Measurements from ENCODE around the gene WIPI1.
"Not testable (repeated sequence)": the region's sequence is repeated elsewhere in the genome, so short reads cannot be mapped to it uniquely, and the experiment has no call there.

Gene WIPI1

DNA sequence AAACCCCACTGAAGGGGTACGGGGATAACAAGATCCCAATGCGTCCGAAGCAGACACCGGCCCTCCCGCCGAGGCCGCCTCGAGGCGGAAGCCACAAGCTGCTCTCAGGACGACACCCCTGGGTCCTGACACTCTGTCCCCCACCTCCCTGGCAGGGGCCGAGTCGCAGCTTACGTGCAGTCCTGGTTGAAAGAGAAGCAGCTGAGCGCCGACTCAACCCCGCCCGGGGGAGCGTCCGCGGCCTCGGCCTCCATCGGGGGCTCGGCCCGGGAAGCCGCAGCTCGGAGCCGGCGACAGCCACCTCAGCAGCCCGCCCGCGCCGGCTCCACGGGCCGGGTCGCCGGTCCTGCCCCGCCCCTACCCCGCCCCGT, at the start of gene WIPI1:
Gene WIPI1, minus strand, starts transcription at position 329 of the 371 bp plus-strand sequence. Its CDS starts 75 bp downstream, at position 254.
- no peaks in the 10 kb centered on the region for H3K27me3 ChIP-seq (ENCODE audit: control insufficient read depth in 1 of 2, insufficient read depth in 2 of 2, low read length in 2 of 2)
- H3K9me3 ChIP-seq (ENCODE audit: control insufficient read depth in 1 of 2, low read length in 2 of 2), result no peaks in the 10 kb centered on the region
- H3K36me3 ChIP-seq (ENCODE audit: control insufficient read depth in 1 of 2, insufficient read depth in 2 of 2, low read length in 2 of 2), result no peaks in the 10 kb centered on the region
- peak within 1 kb of the TSS; percentile 82 for H3K27ac ChIP-seq (ENCODE audit: low read depth, low read length)
- H3K4me3 ChIP-seq (ENCODE audit: low read depth in 1 of 2, low read length in 2 of 2), result peak within 1 kb of the TSS; percentile 74 to 80
- peaks cover 16 to 30% of the 10 kb centered on the region in 2 donors for H3K4me1 ChIP-seq (ENCODE audit: control insufficient read depth in 1 of 2, insufficient read depth in 2 of 2, low read length in 2 of 2)
- peak within 1 kb of the TSS; percentile 51 to 69 for H3K9ac ChIP-seq (ENCODE audit: low read depth in 1 of 2, low read length in 2 of 2)

- no peaks in the 10 kb centered on the region for H3K9me3 ChIP-seq (ENCODE audit: control insufficient read depth in 1 of 2, low read length in 2 of 2)
- no peak overlapping the region for H3K9ac ChIP-seq (ENCODE audit: low read depth in 1 of 2, low read length in 2 of 2)
- peaks cover 0 to under 1% of the 10 kb centered on the region in 2 donors for H3K4me1 ChIP-seq (ENCODE audit: control insufficient read depth in 1 of 2, insufficient read depth in 2 of 2, low read length in 2 of 2)
- no peak overlapping the region for H3K4me3 ChIP-seq (ENCODE audit: low read depth in 1 of 2, low read length in 2 of 2)
- H3K27ac ChIP-seq (ENCODE audit: low read depth, low read length), result no peak overlapping the region
- H3K27me3 ChIP-seq (ENCODE audit: control insufficient read depth in 1 of 2, insufficient read depth in 2 of 2, low read length in 2 of 2), result no peaks in the 10 kb centered on the region
- H3K36me3 ChIP-seq (ENCODE audit: control insufficient read depth in 1 of 2, insufficient read depth in 2 of 2, low read length in 2 of 2), result no peaks in the 10 kb centered on the region
Measured at GRCh38 chr17:68505951-68506350, 48.7 kb upstream of the WIPI1 start.

DNA sequence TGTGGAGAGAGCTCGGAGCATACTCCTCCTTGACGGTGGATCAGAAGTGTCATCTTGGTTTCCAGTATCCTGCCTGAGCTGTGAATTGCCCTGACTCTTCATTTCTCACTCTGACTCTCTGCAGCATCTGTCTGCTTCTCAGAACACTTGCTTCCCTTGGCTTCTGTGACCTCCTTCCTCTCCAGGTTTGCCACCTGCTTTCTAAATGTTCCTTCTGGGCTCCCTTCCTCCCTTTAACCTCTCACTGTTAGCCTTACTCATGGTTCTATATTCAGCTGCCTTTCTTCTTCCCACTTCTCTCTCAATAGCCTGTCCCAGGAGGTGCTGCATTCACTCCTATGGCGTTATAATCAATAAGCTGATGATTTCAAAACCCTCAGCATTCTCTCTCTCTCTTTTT, 43.8 kb upstream of the WIPI1 start:
- Histone ChIP-seq H3K27ac (ENCODE audit: low read depth, low read length) (no peak overlapping the region), H3K9me3 (ENCODE audit: control insufficient read depth in 1 of 2, low read length in 2 of 2) (no peaks in the 10 kb centered on the region), H3K36me3 (ENCODE audit: control insufficient read depth in 1 of 2, insufficient read depth in 2 of 2, low read length in 2 of 2) (no peaks in the 10 kb centered on the region), H3K4me3 (ENCODE audit: low read depth in 1 of 2, low read length in 2 of 2) (no peak overlapping the region), H3K9ac (ENCODE audit: low read depth in 1 of 2, low read length in 2 of 2) (no peak overlapping the region), H3K4me1 (ENCODE audit: control insufficient read depth in 1 of 2, insufficient read depth in 2 of 2, low read length in 2 of 2) (peaks cover 14 to 18% of the 10 kb centered on the region in 2 donors), H3K27me3 (ENCODE audit: control insufficient read depth in 1 of 2, insufficient read depth in 2 of 2, low read length in 2 of 2) (no peaks in the 10 kb centered on the region)

DNA sequence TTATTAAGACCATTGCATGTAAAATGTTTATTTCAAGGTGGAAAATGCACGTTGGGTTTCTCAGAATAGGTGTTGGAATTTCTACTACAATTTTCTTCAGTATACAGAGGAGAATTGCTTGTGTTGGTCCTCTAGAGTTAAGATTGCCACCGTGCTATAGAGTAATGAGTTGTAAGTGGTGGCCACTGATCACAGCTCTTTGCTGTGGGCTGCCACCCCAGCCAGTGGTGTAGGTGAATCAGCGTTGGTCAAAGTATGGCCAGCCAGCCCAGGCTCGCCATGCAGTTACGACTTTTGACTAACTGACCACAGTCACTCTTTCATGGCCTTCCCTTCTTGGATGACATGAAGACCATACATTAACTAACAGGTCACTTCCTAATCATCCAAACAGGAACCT, 42.3 kb upstream of the WIPI1 start:
- Histone ChIP-seq H3K27me3 (ENCODE audit: control insufficient read depth in 1 of 2, insufficient read depth in 2 of 2, low read length in 2 of 2) (no peaks in the 10 kb centered on the region), H3K9ac (ENCODE audit: low read depth in 1 of 2, low read length in 2 of 2) (no peak overlapping the region), H3K9me3 (ENCODE audit: control insufficient read depth in 1 of 2, low read length in 2 of 2) (no peaks in the 10 kb centered on the region), H3K36me3 (ENCODE audit: control insufficient read depth in 1 of 2, insufficient read depth in 2 of 2, low read length in 2 of 2) (no peaks in the 10 kb centered on the region), H3K27ac (ENCODE audit: low read depth, low read length) (no peak overlapping the region), H3K4me3 (ENCODE audit: low read depth in 1 of 2, low read length in 2 of 2) (no peak overlapping the region), H3K4me1 (ENCODE audit: control insufficient read depth in 1 of 2, insufficient read depth in 2 of 2, low read length in 2 of 2) (peaks cover 14 to 18% of the 10 kb centered on the region in 2 donors)

DNA sequence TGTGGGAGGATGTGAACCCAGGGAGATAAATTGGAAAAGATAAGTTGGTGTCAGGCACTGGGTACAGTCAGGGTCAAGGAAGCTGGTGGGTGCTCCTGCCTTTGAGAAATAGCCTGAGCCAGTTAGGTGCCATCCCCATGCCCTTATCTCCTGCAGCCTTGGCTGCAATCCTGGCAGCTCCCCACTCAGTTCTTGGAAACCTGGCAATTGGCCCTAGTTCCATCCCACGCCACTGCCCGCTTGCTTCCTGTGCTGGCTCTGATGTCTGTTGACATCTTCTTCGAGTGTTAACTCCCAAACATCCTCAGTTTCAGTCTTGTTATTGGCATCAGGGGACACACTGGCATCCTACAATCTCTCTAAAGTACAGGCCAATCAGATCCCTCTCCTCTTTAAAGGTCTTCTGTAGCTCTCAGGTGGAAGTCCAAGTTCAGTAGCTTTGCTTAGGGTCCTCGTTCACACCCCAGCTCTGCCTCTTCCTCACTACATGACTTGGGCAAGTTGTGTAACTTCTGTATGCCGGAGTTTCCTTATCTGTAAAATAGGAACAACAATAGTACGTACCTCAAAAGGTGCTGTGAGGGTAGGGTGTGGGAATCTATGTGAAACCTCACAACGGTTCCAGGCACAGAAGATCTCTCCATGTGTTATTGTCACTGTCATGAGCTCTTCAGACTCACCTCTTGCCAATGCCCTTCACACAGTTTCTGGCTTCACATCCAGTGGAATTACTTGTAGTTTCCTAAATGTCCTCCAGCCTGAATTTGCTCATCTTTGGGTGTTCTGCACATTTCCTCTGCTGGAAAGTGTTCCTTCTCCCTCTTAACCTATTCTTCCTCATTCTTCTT, 41.4 kb upstream of the WIPI1 start:
- H3K36me3 ChIP-seq (ENCODE audit: control insufficient read depth in 1 of 2, insufficient read depth in 2 of 2, low read length in 2 of 2), result no peaks in the 10 kb centered on the region
- peak overlapping the region; percentile 2 for H3K27ac ChIP-seq (ENCODE audit: low read depth, low read length)
- no peaks in the 10 kb centered on the region for H3K9me3 ChIP-seq (ENCODE audit: control insufficient read depth in 1 of 2, low read length in 2 of 2)
- H3K9ac ChIP-seq (ENCODE audit: low read depth in 1 of 2, low read length in 2 of 2), result peak overlapping the region in 1 of 2 donors; percentile 44
- peak overlapping the region; percentile 13 for H3K4me3 ChIP-seq (ENCODE audit: low read depth in 1 of 2, low read length in 2 of 2)
- H3K27me3 ChIP-seq (ENCODE audit: control insufficient read depth in 1 of 2, insufficient read depth in 2 of 2, low read length in 2 of 2), result no peaks in the 10 kb centered on the region
- peaks cover 14 to 18% of the 10 kb centered on the region in 2 donors for H3K4me1 ChIP-seq (ENCODE audit: control insufficient read depth in 1 of 2, insufficient read depth in 2 of 2, low read length in 2 of 2)

- no peaks in the 10 kb centered on the region for H3K27me3 ChIP-seq (ENCODE audit: control insufficient read depth in 1 of 2, insufficient read depth in 2 of 2, low read length in 2 of 2)
- H3K9me3 ChIP-seq (ENCODE audit: control insufficient read depth in 1 of 2, low read length in 2 of 2), result no peaks in the 10 kb centered on the region
- no peak overlapping the region for H3K27ac ChIP-seq (ENCODE audit: low read depth, low read length)
- peak overlapping the region in 1 of 2 donors; percentile 13 for H3K4me3 ChIP-seq (ENCODE audit: low read depth in 1 of 2, low read length in 2 of 2)
- H3K4me1 ChIP-seq (ENCODE audit: control insufficient read depth in 1 of 2, insufficient read depth in 2 of 2, low read length in 2 of 2), result peaks cover 14 to 18% of the 10 kb centered on the region in 2 donors
- H3K9ac ChIP-seq (ENCODE audit: low read depth in 1 of 2, low read length in 2 of 2), result no peak overlapping the region
- no peaks in the 10 kb centered on the region for H3K36me3 ChIP-seq (ENCODE audit: control insufficient read depth in 1 of 2, insufficient read depth in 2 of 2, low read length in 2 of 2)
Measured at GRCh38 chr17:68497885-68498319, 40.6 kb upstream of the WIPI1 start.

DNA sequence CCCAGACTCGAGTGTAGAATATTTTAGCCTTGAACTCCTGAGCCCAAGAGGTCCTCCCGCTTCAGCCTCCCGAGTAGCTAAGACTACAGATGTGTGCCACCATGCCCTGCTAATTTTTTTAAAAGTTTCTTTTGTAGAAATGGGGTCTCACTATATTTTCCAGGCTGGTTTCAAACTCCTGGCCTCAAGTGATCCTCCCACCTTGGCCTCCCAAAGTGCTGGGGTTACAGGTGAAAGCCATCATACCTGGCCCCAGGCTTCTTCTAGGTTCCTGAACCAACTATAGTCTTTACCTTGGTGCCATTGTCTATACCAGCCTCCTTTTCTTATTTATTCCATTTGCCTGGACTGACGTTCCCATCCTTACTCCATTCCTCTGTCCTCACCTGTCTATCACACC, 37.8 kb upstream of the WIPI1 start:
- no peaks in the 10 kb centered on the region for H3K27me3 ChIP-seq (ENCODE audit: control insufficient read depth in 1 of 2, insufficient read depth in 2 of 2, low read length in 2 of 2)
- no peak overlapping the region for H3K27ac ChIP-seq (ENCODE audit: low read depth, low read length)
- H3K4me1 ChIP-seq (ENCODE audit: control insufficient read depth in 1 of 2, insufficient read depth in 2 of 2, low read length in 2 of 2), result peaks cover 26 to 28% of the 10 kb centered on the region in 2 donors
- no peak overlapping the region for H3K4me3 ChIP-seq (ENCODE audit: low read depth in 1 of 2, low read length in 2 of 2)
- no peaks in the 10 kb centered on the region for H3K36me3 ChIP-seq (ENCODE audit: control insufficient read depth in 1 of 2, insufficient read depth in 2 of 2, low read length in 2 of 2)
- H3K9ac ChIP-seq (ENCODE audit: low read depth in 1 of 2, low read length in 2 of 2), result no peak overlapping the region
- H3K9me3 ChIP-seq (ENCODE audit: control insufficient read depth in 1 of 2, low read length in 2 of 2), result no peaks in the 10 kb centered on the region

GRCh38 chr17:68492394-68493054, 35.2 kb upstream of the WIPI1 start:
- H3K4me3 ChIP-seq (ENCODE audit: low read depth in 1 of 2, low read length in 2 of 2), result peak overlapping the region in 1 of 2 donors; percentile 16
- not testable (repeated sequence) for H3K9me3 ChIP-seq (ENCODE audit: control insufficient read depth in 1 of 2, low read length in 2 of 2); H3K36me3 ChIP-seq (ENCODE audit: control insufficient read depth in 1 of 2, insufficient read depth in 2 of 2, low read length in 2 of 2); H3K9ac ChIP-seq (ENCODE audit: low read depth in 1 of 2, low read length in 2 of 2); H3K27ac ChIP-seq (ENCODE audit: low read depth, low read length); H3K27me3 ChIP-seq (ENCODE audit: control insufficient read depth in 1 of 2, insufficient read depth in 2 of 2, low read length in 2 of 2)
- peaks cover 10 to 20% of the 10 kb centered on the region in 2 donors for H3K4me1 ChIP-seq (ENCODE audit: control insufficient read depth in 1 of 2, insufficient read depth in 2 of 2, low read length in 2 of 2)

- H3K9me3 ChIP-seq (ENCODE audit: control insufficient read depth in 1 of 2, low read length in 2 of 2), result no peaks in the 10 kb centered on the region
- H3K9ac ChIP-seq (ENCODE audit: low read depth in 1 of 2, low read length in 2 of 2), result no peak overlapping the region
- peak overlapping the region in 1 of 2 donors; percentile 16 for H3K4me3 ChIP-seq (ENCODE audit: low read depth in 1 of 2, low read length in 2 of 2)
- no peaks in the 10 kb centered on the region for H3K27me3 ChIP-seq (ENCODE audit: control insufficient read depth in 1 of 2, insufficient read depth in 2 of 2, low read length in 2 of 2)
- no peaks in the 10 kb centered on the region for H3K36me3 ChIP-seq (ENCODE audit: control insufficient read depth in 1 of 2, insufficient read depth in 2 of 2, low read length in 2 of 2)
- no peak overlapping the region for H3K27ac ChIP-seq (ENCODE audit: low read depth, low read length)
- peaks cover 8 to 19% of the 10 kb centered on the region in 2 donors for H3K4me1 ChIP-seq (ENCODE audit: control insufficient read depth in 1 of 2, insufficient read depth in 2 of 2, low read length in 2 of 2)
Measured at GRCh38 chr17:68491381-68492231, 34.3 kb upstream of the WIPI1 start.
